Smooth muscle cell (in vitro differentiated cells): ENCODE results near the gene RUNX1. TPM values are rescaled to one million over a fixed set of nuclear protein-coding genes. Genes with fewer than 3 reads are reported as not detected.

Experiments
- DNase-seq: peaks from one replicate; lab custom pipeline; 2025; ENCODE audit not compliant: unreplicated experiment; lab: John Stamatoyannopoulos, UW
- H2AFZ ChIP-seq: fragments of 200-600 bp; sonication (generic); 2 replicates; pipeline ENCODE4 v1.6.0; 2016; ENCODE audit warnings: antibody characterized with exemption, low read depth, mild to moderate bottlenecking
- H3F3A ChIP-seq: fragments of 200-600 bp; sonication (generic); 2 replicates; pipeline ENCODE4 v1.6.0; 2017; ENCODE audit warnings: antibody characterized with exemption, low read depth
- H3K27ac ChIP-seq: fragments of 200-600 bp; sonication (generic); 2 replicates; pipeline ENCODE4 v1.5.1; 2016; ENCODE audit warnings: low read depth, mild to moderate bottlenecking
- H3K27me3 ChIP-seq: fragments of 200-600 bp; sonication (generic); 2 replicates; pipeline ENCODE4 v1.6.1; 2016; ENCODE audit warnings: low read depth, mild to moderate bottlenecking
- H3K36me3 ChIP-seq: fragments of 200-600 bp; sonication (generic); 2 replicates; pipeline ENCODE4 v1.5.1; 2016; ENCODE audit warnings: low read depth
- H3K4me1 ChIP-seq: fragments of 200-600 bp; sonication (generic); 2 replicates; pipeline ENCODE4 v1.5.1; 2016; ENCODE audit warnings: low read depth
- H3K4me2 ChIP-seq: fragments of 200-600 bp; sonication (generic); 2 replicates; pipeline ENCODE4 v1.6.0; 2016; ENCODE audit warnings: mild to moderate bottlenecking
- H3K4me3 ChIP-seq: fragments of 200-600 bp; sonication (generic); 2 replicates; pipeline ENCODE4 v1.5.1; 2016; ENCODE audit warnings: mild to moderate bottlenecking
- H3K79me2 ChIP-seq: fragments of 200-600 bp; sonication (generic); 2 replicates; pipeline ENCODE4 v1.6.0; 2016; ENCODE audit warnings: low read depth, mild to moderate bottlenecking
- H3K9ac ChIP-seq: fragments of 200-600 bp; sonication (generic); 2 replicates; pipeline ENCODE4 v1.6.0; 2016; ENCODE audit warnings: low read depth
- H3K9me3 ChIP-seq: fragments of 200-600 bp; sonication (generic); replicated peaks from 2 replicates; pipeline ENCODE4 v1.5.1; 2016; ENCODE audit warnings: low read depth
- H4K20me1 ChIP-seq: fragments of 200-600 bp; sonication (generic); 2 replicates; pipeline ENCODE4 v1.6.0; 2016; ENCODE audit warnings: low read depth
- WGBS: methylation state at CpG from one replicate; pipeline ENCODE4 v1.1.7; 2016; ENCODE audit warnings: low lambda C conversion rate; 5-methylcytosine and 5-hydroxymethylcytosine counted together
- polyA plus RNA-seq: library from polyadenylated mRNA; unstranded; fragments of >200 nt; fragmentation: Nextera tagmentation; extraction: Ambion mirVana; gene quantifications from 2 replicates; pipeline ENCODE4 v1.2.1, GENCODE V29; 2016
- total RNA-seq: library from RNA; depleted of rRNA; stranded (reverse); fragments of >200 nt; gene quantifications from 2 replicates; pipeline ENCODE4 v1.2.3, GENCODE V29; 2014
- TF ChIP-seq, protein P1 (sequence below): fragments of 200-600 bp; sonication (generic); IDR thresholded peaks from 2 replicates; pipeline ENCODE4 v1.5.1; 2017; ENCODE audit warnings: borderline replicate concordance, mild to moderate bottlenecking, antibody characterized with exemption; ENCODE audit not compliant: insufficient read depth, poor library complexity, severe bottlenecking

The RUNX1 gene
- total and polyA plus RNA-seq, 2 experiments from 2014 or later = 33.4 to 97.6 TPM

DNA sequence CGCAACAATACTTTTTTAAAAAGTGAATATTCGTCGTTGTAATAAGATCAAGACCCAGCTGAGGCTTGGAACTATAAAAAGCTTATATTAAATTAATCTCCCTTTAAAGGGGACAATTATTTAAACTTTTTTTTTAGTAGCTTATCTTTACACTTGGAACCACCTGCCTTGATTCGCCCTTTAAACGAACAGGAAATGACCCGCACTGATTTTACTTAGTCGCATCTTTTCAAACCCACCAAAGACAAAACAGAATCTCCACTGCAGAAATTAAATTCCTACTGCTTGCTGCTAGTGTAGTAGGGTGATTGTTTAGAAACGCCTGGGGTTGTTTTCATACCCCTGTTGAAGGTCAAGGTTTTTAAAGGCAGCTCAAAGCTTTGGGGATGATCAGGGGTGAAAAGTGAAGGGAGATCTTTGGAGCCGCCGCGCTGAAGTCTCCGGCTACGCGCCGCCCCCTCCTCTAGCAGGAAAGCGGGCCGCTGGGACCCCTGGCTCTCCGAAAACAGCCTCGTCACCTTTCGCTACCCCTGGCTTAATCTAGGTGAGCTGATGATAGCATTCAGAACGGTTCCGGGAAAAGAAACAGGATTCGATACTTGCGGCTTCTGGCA lies 163.4 kb downstream of the RUNX1 start:
- TF ChIP-seq, protein P1, sequence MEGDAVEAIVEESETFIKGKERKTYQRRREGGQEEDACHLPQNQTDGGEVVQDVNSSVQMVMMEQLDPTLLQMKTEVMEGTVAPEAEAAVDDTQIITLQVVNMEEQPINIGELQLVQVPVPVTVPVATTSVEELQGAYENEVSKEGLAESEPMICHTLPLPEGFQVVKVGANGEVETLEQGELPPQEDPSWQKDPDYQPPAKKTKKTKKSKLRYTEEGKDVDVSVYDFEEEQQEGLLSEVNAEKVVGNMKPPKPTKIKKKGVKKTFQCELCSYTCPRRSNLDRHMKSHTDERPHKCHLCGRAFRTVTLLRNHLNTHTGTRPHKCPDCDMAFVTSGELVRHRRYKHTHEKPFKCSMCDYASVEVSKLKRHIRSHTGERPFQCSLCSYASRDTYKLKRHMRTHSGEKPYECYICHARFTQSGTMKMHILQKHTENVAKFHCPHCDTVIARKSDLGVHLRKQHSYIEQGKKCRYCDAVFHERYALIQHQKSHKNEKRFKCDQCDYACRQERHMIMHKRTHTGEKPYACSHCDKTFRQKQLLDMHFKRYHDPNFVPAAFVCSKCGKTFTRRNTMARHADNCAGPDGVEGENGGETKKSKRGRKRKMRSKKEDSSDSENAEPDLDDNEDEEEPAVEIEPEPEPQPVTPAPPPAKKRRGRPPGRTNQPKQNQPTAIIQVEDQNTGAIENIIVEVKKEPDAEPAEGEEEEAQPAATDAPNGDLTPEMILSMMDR = no peak
- H3K4me1 ChIP-seq = peaks cover 8% of the 10 kb centered on the region
- H3K79me2 ChIP-seq = peaks cover 77% of the 10 kb centered on the region
- no peaks in the 10 kb centered on the region for H3K36me3 ChIP-seq
- H2AFZ ChIP-seq = no peak overlapping the region
- peaks cover 75% of the 10 kb centered on the region for H4K20me1 ChIP-seq
- H3K4me3 ChIP-seq = peak overlapping the region; percentile 92
- H3K27me3 ChIP-seq = no peaks in the 10 kb centered on the region
- H3K4me2 ChIP-seq = peak overlapping the region; percentile 99
- H3F3A ChIP-seq = peaks cover 37% of the 10 kb centered on the region
- H3K9me3 ChIP-seq = no peaks in the 10 kb centered on the region
- H3K9ac ChIP-seq = peak overlapping the region; percentile 97
- H3K27ac ChIP-seq = peak overlapping the region; percentile 95
- DNase-seq = no peak
- 4% methylated on average over 24 of the region's 24 CpGs for WGBS

- 3% methylated on average over 6 of the region's 6 CpGs for WGBS
- no peaks in the 10 kb centered on the region for H3K9me3 ChIP-seq
- peaks cover 78% of the 10 kb centered on the region for H3K79me2 ChIP-seq
- H3K36me3 ChIP-seq = peaks cover 4% of the 10 kb centered on the region
- peak overlapping the region; percentile 97 for H3K9ac ChIP-seq
- H3K27ac ChIP-seq = peak overlapping the region; percentile 95
- DNase-seq = no peak
- peak overlapping the region; percentile 92 for H3K4me3 ChIP-seq
- peaks cover 82% of the 10 kb centered on the region for H4K20me1 ChIP-seq
- H3F3A ChIP-seq = peaks cover 43% of the 10 kb centered on the region
- H3K4me1 ChIP-seq = peaks cover 14% of the 10 kb centered on the region
- TF ChIP-seq, protein P1 = no peak
- H3K27me3 ChIP-seq = no peaks in the 10 kb centered on the region
- peak overlapping the region; percentile 99 for H3K4me2 ChIP-seq
- H2AFZ ChIP-seq = no peak overlapping the region
Measured at GRCh38 chr21:34885125-34885524, 164.0 kb downstream of the RUNX1 start.

- peaks cover 44% of the 10 kb centered on the region for H3F3A ChIP-seq
- peak overlapping the region; percentile 95 for H3K27ac ChIP-seq
- 24% methylated on average over 3 of the region's 3 CpGs for WGBS
- H3K27me3 ChIP-seq = no peaks in the 10 kb centered on the region
- DNase-seq = no peak
- peaks cover 15% of the 10 kb centered on the region for H3K4me1 ChIP-seq
- TF ChIP-seq, protein P1 = no peak
- peak overlapping the region; percentile 97 for H3K9ac ChIP-seq
- peaks cover 85% of the 10 kb centered on the region for H3K79me2 ChIP-seq
- H3K9me3 ChIP-seq = no peaks in the 10 kb centered on the region
- no peak overlapping the region for H2AFZ ChIP-seq
- H3K36me3 ChIP-seq = peaks cover 9% of the 10 kb centered on the region
- H3K4me2 ChIP-seq = peak overlapping the region; percentile 99
- H4K20me1 ChIP-seq = peaks cover 88% of the 10 kb centered on the region
- H3K4me3 ChIP-seq = peak overlapping the region; percentile 92
Measured at GRCh38 chr21:34884346-34884929, 164.7 kb downstream of the RUNX1 start.
